Kidney epithelial cell (primary cell): ENCODE data around the gene CHRM2. TPM values are rescaled to one million over a fixed set of nuclear protein-coding genes. Genes with fewer than 3 reads are reported as not detected.

Source experiments
- DNase-seq: peaks from one replicate; pipeline ENCODE4 v3.0.0-alpha.2; 2010; ENCODE audit warnings: low read depth
- H3K27me3 ChIP-seq: 2 replicates; pipeline ENCODE4 v1.6.0; 2011; ENCODE audit warnings: low read length; ENCODE audit not compliant: control insufficient read depth, insufficient read depth
- H3K36me3 ChIP-seq: 2 replicates; pipeline ENCODE4 v1.5.1; 2011; ENCODE audit warnings: low read length; ENCODE audit not compliant: control insufficient read depth, insufficient read depth
- H3K4me3 ChIP-seq: 2 replicates; pipeline ENCODE4 v1.5.1; 2011; ENCODE audit warnings: low read depth, mild to moderate bottlenecking, control low read depth, low read length
- total RNA-seq: library from RNA; depleted of rRNA; stranded (reverse); fragments of >200 nt; gene quantifications from 2 replicates; pipeline ENCODE4 v1.2.3, GENCODE V29; 2015
- TF ChIP-seq, protein P1 (sequence below): IDR thresholded peaks from 2 replicates; pipeline ENCODE4 v1.5.1; 2011; ENCODE audit warnings: mild to moderate bottlenecking, moderate library complexity, low read length, control low read depth, inconsistent platforms; ENCODE audit not compliant: insufficient read depth, poor library complexity, severe bottlenecking

The CHRM2 gene
- total RNA-seq, 1 donor from 2014 or later, result not detected

DNA sequence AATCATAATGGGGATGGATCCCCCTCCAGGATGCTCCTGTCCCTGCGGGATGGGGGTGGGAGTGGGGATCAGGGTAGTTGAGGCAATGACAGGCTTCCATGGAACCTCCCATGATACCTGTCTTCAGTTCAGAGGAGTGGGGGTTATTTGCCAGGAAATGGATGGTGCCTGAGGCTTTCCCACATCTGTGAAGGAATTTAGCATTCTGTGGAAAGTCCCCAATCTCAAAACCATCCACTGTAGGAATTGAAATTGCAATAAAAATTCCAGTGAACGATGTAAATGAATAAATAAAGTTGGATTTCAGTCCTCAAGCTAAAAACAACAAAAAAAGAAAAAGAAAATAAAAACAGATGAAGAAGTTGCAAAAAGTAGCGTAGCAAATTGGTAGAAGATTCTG is 81.9 kb downstream of the CHRM2 start:
- TF ChIP-seq, protein P1, sequence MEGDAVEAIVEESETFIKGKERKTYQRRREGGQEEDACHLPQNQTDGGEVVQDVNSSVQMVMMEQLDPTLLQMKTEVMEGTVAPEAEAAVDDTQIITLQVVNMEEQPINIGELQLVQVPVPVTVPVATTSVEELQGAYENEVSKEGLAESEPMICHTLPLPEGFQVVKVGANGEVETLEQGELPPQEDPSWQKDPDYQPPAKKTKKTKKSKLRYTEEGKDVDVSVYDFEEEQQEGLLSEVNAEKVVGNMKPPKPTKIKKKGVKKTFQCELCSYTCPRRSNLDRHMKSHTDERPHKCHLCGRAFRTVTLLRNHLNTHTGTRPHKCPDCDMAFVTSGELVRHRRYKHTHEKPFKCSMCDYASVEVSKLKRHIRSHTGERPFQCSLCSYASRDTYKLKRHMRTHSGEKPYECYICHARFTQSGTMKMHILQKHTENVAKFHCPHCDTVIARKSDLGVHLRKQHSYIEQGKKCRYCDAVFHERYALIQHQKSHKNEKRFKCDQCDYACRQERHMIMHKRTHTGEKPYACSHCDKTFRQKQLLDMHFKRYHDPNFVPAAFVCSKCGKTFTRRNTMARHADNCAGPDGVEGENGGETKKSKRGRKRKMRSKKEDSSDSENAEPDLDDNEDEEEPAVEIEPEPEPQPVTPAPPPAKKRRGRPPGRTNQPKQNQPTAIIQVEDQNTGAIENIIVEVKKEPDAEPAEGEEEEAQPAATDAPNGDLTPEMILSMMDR, result no peak
- no peaks in the 10 kb centered on the region for H3K36me3 ChIP-seq
- no peaks in the 10 kb centered on the region for H3K27me3 ChIP-seq
- DNase-seq, result no peak
- H3K4me3 ChIP-seq, result no peak overlapping the region

DNA sequence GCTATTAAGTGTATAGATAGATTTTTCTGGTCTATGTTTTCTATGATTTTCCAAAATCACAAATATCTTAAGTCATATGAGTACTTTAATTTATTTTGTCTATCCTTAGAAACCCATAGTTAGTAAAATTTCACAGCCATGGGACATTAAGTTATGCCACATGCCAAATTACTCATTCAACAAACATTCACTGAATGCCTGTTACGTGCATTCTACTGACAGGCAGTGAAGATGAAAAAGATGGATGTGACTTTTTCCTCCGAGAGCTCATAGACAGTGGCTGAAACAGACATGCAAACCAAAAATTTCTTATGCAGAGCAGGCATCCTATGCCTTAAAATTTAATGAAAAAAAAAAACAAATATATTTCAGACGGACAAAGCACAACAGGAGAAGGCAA is 84.9 kb downstream of the CHRM2 start:
- no peaks in the 10 kb centered on the region for H3K27me3 ChIP-seq
- H3K36me3 ChIP-seq, result no peaks in the 10 kb centered on the region
- H3K4me3 ChIP-seq, result no peak overlapping the region
- TF ChIP-seq, protein P1, result no peak
- DNase-seq, result no peak

DNA sequence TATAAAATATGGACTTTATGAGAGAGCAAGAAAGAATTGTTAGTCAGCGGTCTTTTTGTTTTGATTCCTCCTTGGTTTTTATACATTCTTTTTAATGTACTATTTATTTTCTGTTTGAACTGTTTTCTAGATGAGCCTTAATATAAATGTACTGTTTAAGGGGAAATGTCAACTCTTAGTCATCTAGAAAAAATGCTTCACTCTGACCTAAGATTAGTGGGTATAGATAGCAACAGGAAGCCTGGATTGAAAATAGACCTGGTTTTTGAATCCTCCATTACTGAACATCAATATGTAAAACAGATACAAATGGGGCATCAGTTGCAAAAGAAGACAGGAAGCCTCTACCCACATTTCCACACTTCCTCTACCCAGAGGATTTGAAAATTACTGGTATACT is 87.8 kb downstream of the CHRM2 start:
- Histone ChIP-seq H3K4me3 (no peak overlapping the region), H3K27me3 (no peaks in the 10 kb centered on the region), H3K36me3 (no peaks in the 10 kb centered on the region)
- TF ChIP-seq, protein P1, result no peak
- DNase-seq, result no peak

DNA sequence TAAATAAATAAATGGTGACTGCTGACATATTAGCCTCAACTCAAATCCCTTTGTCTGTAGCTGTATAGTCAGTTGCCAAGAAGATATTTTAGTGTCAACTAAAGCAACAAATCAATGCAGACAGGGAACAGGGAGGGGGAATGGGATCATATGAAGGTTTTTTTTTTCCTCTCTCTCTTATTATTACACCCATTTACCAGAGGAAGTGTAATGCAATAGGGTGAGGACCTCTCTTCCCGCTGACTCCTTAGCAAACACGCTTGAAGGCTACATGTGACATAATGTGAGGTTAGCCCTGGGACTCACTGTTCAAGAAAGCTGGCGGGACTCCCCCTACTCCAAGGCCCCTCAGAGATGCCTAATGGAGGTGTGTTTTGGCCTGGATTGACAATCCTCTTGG is 88.2 kb downstream of the CHRM2 start:
- H3K4me3 ChIP-seq, result no peak overlapping the region
- DNase-seq, result no peak
- TF ChIP-seq, protein P1, result no peak

DNA sequence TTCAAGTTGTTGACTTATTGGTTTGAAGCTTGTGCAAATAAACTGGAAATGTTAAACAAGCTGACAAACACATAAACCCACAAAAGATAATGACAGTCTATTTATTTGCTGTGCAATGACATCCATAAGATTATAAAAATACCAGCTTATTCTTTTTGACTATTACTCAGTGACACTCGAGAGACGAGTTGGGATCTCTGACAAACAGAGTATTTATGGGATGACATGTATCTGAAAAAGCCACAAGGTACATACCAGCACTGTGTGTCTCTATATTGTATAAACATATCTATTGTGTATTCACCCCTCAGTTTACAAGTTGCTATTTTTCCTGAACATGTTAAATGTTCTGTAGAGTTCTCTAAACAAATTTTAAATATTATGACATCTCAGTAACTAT is 88.9 kb downstream of the CHRM2 start:
- no peak for DNase-seq
- TF ChIP-seq, protein P1, result no peak
- H3K36me3 ChIP-seq, result no peaks in the 10 kb centered on the region
- no peak overlapping the region for H3K4me3 ChIP-seq
- H3K27me3 ChIP-seq, result no peaks in the 10 kb centered on the region

More for the DNA sequence above, 88.2 kb downstream of the CHRM2 start:
- H3K27me3 ChIP-seq, result no peaks in the 10 kb centered on the region
- H3K36me3 ChIP-seq, result no peaks in the 10 kb centered on the region

DNA sequence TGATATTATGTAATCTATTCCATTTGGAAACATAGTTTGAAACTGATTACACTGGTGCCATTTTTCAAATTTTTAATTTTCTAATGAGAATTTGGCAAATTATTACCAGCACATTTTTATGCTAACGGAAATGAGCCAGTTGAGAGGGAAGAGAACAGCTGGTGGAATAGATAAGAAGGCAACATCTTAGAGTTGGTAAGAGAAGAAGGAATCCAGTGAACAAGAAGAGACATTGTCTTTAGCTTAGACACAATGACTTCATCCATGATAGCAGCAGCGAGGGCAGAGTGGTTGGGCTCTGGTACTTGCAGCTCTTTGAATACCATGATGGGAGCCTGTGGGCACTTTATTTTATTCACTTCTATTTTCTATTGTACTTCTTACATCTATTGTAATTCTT is 89.6 kb downstream of the CHRM2 start:
- Histone ChIP-seq H3K27me3 (no peaks in the 10 kb centered on the region), H3K36me3 (no peaks in the 10 kb centered on the region), H3K4me3 (no peak overlapping the region)
- no peak for DNase-seq
- TF ChIP-seq, protein P1, result no peak
